Measurements from ENCODE around the gene CAMSAP2. TPM values are rescaled to one million over a fixed set of nuclear protein-coding genes. Genes with fewer than 3 reads are reported as not detected.

CAMSAP2 gene
- total RNA-seq, 2 experiments from 2014 or later, result 3.0 to 4.1 TPM

DNA sequence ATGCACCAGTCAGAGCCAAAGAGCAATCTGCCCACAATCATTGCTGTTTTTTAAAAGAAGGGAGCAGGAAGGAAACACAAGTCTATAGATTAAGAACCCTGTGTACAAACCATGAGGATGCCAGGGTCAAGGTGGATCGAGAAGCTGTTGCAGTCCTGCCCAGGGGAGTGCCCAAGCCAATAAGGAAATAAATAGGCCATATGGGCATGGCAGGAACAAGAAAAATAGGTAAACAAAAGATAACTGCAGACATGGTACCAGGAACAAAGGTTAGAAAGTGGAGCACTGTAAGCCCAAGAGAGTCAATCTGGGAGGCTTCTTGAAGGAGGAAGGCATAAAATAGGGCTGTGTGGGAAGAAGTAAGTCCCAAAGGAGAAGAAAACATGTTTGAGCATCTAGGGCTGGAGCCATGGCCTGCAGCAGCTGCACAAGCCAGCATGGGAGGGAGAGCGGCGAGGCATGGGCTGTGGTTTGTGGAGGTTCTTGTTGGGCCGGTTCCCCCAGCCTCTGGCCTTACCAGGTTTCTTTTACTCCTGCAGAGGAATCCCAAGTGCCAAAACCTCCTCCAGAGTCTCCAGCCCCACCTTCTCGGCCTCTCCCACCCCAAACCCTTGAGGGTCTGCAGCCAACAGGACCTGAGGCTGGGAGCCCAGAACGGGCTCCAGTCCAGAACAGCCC lies 169.6 kb downstream of the CAMSAP2 start:
- CTCF ChIA-PET, result interaction anchor here (1.1 kb wide), 1 partner anchor 63 kb away, joined by 3 read pairs; no protein-coding TSS in a partner anchor
- Mint-ChIP-seq H3K4me1 (ENCODE audit: low read depth) (peaks cover 15% of the 10 kb centered on the region), H3K4me3 (no peak overlapping the region), H3K27ac (no peak overlapping the region), H3K9me3 (no peaks in the 10 kb centered on the region), H3K36me3 (no peaks in the 10 kb centered on the region), H3K27me3 (peaks cover 24% of the 10 kb centered on the region)
- DNase-seq, result no peak
- intact Hi-C loops (cut with micrococcal nuclease), result no loop called here
- POLR2A ChIA-PET, result no interaction called here

DNA sequence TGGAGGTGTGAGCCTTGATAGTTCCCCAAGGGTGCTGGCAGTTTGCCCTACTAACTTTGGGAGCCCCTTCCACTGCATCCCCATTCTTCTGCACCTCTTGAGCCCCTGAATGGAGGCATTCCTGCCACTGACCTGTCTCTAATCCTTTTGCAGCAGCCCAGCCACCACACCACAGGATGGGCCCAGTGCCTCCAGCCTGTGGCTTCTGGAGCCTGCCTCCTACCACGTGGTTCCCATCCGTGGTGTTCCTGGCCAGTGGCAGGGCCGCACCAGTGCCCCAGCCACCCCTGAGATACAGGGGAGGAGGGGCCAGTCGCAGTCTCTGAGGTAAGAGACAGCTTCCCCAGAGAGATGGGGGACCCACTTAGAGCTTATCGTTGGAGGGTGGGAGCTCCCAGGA lies 170.4 kb downstream of the CAMSAP2 start:
- H3K4me3 Mint-ChIP-seq, result no peak overlapping the region
- H3K27ac Mint-ChIP-seq, result no peak overlapping the region
- no peak for DNase-seq
- no peaks in the 10 kb centered on the region for H3K36me3 Mint-ChIP-seq
- ChIA-PET CTCF (interaction anchor here (1.1 kb wide), 1 partner anchor 63 kb away, joined by 3 read pairs; no protein-coding TSS in a partner anchor), POLR2A (no interaction called here)
- H3K4me1 Mint-ChIP-seq (ENCODE audit: low read depth), result peaks cover 15% of the 10 kb centered on the region
- H3K9me3 Mint-ChIP-seq, result no peaks in the 10 kb centered on the region
- H3K27me3 Mint-ChIP-seq, result peaks cover 25% of the 10 kb centered on the region
- intact Hi-C loops (cut with micrococcal nuclease), result no loop called here

DNA sequence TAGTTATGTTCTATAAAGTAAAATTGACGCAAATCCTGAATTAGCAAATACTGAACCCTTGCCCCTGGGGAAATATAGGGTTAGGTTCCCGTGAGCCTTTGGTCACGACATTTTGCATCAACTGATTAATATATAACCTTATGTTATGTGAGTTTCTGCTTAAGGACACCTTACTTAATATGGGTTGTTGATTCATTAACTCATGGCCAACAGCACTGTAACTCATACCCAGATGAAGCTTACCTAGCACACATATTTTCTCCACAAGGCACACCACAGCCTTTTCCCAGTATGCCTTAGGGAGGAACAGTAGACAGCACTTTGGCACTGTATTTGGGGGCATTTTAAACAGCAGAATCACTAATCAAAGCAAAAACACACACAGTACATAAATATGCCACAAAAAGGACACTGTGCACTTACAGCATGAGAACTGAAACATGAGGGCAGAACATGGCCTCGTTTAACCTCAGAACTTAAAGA lies 171.1 kb downstream of the CAMSAP2 start:
- POLR2A ChIA-PET, result no interaction called here
- DNase-seq, result no peak
- Mint-ChIP-seq H3K36me3 (no peaks in the 10 kb centered on the region), H3K4me3 (no peak overlapping the region), H3K27ac (no peak overlapping the region), H3K9me3 (no peaks in the 10 kb centered on the region), H3K4me1 (ENCODE audit: low read depth) (peaks cover 15% of the 10 kb centered on the region), H3K27me3 (peaks cover 25% of the 10 kb centered on the region)
- CTCF ChIA-PET, result no interaction called here
- intact Hi-C loops (cut with micrococcal nuclease), result no loop called here

Other genes starting within 250 kb of the CAMSAP2 start
- 10 to 100 TPM; 15.7 to 17.1 TPM for gene KIF14, start 118.1 kb upstream of the CAMSAP2 start, total RNA-seq
- 10 to 100 TPM; 19.4 to 23.4 TPM for gene DDX59, start 69.0 kb upstream of the CAMSAP2 start, total RNA-seq
- not detected for gene GPR25, start 134.1 kb downstream of the CAMSAP2 start, total RNA-seq
- not detected for gene INAVA, start 156.0 kb downstream of the CAMSAP2 start, total RNA-seq